Inflammatory macrophage (primary cell): ENCODE measurements around the gene PRR29.
"Not testable (repeated sequence)": the region's sequence is repeated elsewhere in the genome, so short reads cannot be mapped to it uniquely, and the experiment has no call there.

Experiments
- DNase-seq, 2 donors: peaks; one replicate each; pipeline ENCODE4 v3.0.0-alpha.2; 2020 to 2022

The PRR29 gene

GRCh38 chr17:63997341-63998048, 656 bp upstream of the PRR29 start:
- no peak for DNase-seq

DNA sequence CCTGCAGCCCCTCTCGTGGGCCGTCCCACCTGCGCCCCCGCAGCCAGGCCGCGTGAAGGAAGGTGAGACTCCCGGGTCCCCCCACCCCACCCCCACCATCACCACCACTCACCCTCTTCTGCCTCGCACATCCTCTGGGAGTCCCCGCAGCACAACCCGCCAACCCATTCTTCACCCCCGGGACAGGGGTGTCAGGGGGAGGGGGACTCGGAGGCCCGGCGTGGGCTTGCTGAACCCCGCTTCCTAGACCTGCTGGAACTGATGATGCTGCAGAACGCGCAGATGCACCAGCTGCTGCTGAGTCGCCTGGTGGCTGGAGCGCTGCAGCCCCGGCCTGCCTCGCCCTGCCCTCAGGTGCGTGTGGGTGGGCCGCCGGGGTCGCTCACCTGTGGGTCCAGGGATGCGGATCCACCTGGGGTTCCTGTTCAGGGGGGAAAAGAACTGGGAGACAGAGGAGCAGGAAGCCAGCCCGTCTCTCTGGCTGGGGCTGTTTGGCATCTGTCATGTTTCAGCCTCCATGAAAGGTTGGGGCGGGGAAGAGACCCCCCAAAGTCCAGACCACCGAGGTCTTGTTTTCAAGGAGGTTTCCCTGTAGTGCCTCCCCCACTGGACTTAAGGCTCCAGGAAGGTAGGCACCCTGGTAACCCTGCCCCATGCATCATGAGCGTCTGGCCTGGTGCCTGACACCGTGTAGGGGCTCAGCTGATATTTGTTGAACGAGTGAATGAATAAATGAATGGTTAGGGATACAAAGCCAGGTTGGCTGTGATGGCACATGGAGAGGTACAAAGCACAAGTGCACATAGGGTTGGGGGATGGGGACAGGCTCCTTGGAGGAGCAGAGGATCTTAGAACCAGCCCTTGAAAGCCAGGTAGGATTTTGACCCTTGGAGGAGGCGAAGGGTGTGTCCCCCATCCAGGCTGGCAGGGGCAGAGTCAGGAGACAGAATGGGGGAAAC, 849 bp downstream of the PRR29 start:
- DNase-seq: no peak

DNA sequence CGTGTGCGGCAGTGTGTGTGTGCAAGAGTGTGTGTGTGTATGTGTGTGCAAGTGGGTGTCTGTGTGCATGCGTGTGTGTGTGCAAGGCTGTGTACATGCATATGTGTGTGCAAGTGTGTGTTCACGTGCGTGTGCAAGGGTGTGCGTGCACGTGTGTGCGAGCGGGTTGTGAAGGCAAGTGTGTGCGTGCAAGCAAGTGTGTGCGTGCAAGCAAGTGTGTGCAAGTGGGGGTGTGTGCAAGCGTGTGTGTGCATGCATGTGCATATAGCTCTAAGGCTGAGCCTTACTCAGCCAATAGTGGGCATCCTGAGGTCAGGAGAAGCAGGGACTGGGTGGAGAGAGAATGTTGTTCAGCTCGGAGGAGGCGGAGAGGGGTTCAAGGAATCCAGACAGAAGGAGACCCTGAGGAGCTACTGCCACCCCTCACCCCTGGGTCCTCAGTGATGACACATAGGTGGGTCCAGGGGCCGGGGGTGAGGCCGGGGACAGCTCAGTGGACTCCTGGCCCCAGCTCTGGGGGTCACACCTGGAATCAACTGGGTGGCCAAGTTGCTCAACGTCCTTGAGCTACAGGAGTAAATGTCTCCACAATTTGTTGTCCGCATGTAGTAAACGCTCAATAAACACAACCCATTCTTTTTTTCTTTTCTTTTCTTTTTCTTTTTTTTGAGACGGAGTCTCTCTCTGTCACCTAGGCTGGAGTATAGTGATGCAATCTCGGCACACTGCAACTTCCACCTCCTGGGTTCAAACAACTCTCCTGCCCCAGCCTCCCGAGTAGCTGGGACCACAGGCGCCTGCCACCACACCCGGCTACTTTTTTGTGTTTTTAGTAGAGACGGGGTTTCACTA, 1.8 kb downstream of the PRR29 start:
- DNase-seq: no peak

GRCh38 chr17:64001091-64001579, 3.0 kb downstream of the PRR29 start:
- no peak for DNase-seq

DNA sequence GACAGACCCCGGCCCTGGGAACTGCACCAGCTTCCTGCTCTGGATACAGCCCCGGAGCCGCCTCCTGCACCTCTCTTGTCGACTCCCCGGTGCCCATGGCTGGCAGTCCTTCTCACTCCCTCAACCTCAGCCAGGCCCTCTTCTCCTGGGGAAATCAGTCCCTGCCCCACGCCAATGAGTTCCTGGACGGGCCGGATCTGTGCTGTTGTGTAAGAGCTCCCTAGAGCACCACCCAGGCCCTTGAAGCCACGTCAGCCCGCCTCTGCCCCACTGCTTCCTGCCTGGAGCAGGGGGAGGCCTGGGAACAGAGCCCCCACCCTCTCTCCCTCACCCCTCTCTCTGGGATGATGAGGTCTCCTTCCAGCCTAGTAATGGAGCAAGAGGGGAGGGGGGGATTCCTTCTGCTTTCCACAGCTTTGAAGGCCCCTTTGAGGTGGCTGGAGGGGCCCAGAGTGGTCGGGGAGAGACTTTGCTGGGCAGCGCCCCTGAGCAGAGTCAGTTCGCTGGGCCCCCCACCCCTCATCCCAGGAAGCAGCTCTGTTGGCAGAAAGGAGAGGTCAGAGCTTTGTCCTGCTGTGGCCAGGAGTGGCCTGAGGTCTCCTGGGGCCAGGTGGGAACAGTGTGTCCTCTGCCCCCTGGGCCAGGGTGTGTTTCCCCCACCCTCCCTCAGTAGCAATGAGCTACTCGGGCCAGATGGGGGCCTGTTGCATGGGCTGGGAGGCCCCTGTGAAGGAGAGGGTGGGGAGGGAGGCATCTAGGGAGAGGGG, 3.8 kb downstream of the PRR29 start:
- DNase-seq: peak; percentile 73 to 76

DNA sequence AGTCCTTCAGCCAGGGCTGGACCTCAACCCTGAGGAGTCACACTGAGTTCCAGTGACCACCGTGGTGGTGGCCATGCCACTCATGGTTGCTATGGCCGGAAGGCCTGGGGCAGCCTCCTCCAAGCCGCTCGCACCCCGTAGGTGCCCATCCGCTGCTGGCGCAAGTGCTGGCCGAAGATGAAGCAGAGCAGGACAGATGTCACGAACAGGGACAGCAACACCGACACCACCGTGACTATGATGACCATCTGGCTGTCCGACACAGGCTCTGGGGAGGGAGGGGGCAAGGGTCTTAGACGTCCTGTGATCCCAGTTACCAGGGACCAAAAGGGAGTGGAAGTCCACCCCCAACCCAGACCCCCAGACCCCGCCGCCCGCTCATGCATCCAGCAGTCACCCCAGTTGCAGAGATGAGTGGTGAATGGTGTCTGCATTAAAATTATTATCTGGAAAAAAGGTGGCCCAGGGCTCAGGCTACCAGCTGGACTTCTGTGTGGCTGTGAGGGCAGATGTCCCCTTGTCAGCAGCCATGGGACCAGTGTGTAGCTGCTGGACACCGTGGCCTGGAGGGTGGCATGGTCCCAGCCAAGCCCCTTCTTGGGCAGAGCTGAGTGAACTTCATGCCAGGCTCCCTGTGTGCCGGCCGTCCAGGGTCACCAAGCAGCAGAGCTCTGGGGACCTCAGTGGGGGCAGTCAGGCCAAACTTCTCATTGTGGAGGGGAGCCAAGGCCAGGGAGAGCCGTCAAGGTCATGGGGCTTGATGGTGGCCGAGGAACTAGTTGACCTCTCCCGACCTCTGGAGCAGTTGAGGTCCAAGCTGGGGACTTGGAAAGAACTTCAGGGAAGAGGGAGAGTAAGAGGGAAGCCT, 4.7 kb downstream of the PRR29 start:
- no peak for DNase-seq

DNA sequence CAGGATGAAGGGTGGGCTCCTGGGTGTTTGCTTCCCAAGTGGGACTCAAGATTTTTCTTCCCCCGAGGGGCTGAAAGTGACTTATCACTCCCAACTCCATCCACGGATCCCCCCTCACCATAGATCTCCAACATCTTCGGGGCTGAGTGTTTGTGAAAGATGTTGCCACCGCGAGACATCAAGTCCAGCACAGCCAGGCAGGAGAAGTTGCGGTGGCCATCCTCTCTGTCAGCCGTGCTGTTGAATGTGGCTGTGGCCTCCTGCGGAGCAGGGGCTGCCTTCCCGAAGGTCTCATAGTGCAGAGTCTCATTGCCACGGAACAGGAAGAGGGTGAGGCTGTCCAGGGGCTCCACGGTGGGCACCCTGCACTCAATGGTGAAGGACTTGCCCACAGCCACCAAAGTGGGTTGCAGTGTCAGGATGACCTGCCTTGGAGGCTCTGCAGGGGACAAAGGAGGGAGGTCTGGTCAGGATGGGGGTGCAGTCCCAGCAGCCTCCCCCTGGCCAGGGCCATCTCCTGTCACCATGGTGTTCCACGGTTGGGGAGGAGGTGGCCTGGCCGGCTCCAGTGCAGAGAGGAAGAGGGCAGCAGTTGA, 5.5 kb downstream of the PRR29 start:
- no peak for DNase-seq

DNA sequence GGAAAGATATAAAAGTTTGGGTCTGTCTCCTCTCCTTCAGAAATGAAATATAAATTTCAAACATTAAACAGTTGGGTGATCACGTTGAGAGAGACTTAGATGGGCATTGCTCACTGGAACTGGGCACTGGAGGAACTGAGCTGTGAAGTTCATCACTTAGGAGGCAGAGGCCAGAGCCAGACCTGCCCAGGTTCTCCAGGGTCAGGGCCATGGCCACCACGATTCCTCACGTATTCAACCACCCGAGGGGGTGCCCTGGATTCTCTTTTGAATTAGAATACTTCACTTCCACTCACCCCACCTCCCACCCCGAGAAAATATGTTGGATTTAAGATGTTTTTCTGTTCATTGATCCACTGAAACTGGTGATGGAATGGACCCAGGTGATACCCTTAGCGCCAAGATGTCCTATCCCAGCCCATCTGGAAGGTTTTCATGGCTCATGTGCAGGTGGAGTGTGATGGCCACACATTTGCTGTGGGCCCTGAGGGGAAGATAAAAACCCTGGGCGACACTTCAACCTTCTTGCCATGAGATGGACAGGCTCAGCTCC, 6.1 kb downstream of the PRR29 start:
- no peak for DNase-seq

DNA sequence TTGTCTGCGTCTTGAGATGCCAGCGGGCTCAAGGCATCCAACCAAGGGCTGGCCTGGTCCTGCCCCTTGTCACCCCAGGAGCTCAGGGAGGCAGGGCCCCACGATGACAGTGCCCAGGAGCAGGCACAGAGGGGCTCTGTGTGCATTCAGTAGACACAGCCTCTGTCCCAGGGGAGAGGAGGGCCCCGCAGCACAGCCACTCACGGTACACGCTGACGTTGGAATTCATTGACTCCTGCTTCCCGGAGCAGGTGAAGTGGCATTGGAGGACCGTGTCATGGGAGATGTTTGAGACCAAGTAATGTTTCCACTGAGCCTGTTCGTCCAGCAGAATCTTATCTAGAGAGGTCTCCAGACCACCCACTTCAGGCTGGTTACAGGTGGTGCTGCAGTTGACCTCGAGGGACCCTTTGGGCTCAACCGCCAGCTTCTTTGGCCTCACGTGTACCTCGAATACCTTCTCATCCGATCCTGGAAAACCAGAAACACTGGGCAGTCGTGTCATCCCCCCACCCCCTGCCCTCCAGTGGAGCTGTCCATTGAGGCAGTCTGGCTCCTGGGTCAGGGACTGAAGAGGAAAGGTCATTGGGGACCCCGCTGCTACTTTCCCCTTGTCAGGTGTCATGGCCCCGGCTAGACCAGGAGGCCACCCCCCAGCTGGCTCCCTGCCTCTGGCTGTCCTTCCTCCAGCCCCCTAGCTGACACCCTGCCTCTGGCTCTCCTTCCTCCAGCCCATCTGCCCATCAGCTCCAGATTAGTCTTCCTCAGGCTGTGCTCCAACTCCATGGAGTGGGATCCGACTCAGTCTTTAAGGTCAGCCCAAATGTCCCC, 7.0 kb downstream of the PRR29 start:
- DNase-seq: no peak

DNA sequence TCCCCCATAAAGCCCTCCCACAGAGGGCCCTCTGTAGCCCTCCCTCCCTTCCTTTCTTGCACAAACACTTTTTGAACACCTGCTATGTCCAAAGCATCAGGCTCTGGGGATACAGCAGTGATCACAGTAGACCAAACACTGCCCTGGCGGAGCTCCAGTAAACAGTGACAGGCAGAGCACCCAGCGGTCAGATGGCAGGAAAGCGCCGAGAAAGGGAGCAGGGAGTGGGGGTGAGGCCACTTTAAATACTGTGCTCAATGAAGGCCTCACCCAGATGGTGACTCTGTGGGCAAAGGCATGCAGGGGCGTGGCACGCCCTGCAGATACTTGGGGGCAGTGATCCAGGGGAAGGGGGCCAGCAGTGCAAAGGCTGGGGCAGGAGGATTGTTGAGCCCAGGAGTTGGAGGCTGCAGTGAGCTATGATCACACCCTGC, 7.6 kb downstream of the PRR29 start:
- no peak for DNase-seq

DNA sequence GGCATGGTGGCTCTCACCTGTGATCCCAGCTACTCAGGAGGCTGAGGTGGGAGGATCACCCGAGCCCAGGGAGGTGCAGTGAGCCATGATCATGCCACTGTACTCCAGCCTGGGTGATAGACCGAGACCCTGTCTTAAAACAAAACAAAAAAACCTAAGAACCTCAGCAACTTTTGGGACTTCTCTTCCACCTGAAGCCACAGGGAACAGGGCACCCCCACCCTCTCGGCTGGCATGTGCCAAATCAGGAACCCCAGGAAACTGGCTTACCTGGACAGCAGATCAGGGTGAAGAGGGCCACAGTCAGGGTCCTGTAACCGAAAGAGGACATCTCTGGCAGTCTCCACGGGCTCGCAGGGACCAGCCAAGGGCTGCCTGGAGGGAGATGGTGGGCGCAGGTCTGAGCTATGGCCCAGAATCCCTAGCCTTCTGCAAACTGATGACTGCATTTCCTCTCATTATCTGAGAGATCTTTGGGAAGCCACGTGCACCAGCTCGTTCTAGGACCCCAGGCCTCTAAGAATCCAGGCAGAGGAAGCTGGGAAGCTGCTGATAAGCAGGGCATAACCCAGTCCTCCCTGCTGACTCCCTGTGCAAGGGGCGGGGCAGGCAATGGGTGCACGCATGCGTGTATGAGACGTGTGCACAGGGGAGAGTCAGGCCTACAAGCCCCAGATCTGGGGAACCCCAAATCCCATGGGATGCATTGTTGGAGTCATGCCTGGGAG, 8.4 kb downstream of the PRR29 start:
- DNase-seq: no peak

DNA sequence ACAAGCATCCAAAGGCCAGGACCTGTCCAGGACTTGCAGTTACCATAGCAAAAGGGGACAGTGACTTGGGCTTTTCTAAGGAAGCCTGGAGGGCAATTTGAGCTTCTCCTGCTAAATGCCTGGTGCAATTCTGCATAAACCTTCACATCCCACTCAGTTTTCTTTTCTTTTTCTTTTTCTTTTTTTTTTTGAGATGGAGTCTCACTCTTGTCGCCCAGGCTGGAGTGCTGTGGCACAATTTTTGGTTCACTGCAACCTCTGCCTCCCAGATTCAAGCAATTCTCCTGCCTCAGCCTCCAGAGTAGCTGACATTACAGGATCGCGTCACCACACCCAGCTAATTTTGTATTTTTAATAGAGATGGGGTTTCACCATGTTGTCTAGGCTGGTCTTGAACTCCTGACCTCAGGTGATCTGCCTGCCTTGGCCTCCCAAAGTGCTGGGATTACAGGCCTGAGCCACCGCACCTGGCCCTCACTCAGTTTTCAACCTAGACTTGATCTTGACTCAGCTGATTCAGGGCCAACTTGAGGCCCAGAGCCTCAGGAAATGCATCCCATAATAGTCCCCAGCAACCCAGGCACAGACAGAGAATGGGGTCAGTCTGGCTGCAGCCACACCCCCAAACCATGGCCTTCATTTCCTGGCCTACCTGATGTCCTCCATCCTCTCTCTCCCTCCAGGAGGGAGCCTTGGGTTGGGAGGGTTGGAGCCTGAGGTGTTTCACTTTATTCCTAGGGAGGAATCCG, 9.1 kb downstream of the PRR29 start:
- not testable (repeated sequence) for DNase-seq

GRCh38 chr17:64007838-64008282, 9.7 kb downstream of the PRR29 start:
- DNase-seq: no peak

DNA sequence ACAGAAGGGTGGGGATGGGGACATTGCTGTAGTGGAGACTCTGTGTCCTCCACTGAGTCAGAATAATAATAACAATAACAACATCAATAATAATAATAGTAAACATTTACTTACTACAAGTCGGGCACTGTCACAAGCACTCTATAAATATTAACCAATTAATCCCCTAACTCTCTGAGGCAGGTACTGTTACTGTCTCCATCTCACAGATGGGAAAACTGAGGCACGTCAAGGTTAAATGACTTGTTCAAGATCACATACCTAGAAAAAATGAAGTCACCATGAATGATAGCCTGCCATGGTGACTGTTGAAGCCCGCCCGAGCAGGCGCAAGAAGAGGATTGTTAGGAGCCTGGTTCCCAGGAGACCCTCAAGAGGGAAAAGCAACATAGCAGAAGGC, 10.2 kb downstream of the PRR29 start:
- no peak for DNase-seq

DNA sequence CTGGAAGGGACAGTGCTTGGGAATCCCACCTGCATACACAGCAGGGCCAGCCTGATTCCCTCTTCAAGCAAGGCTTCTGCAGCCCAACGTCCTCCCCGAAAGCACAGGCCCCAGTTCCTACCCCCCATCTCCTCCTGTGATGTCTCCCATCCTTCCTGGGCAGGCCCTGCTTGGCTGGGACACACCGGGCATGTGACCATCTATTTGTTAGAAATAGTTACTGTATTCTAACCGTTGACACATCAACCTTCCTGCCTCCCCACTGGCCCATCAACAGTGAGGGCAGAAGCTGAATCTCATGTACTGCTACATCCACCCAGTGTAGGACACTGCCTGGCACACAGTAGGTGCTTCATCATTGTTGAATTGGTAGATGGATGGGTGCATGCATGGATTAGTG, 10.7 kb downstream of the PRR29 start:
- peak in 1 of 2 donors; percentile 17 for DNase-seq

- peak; percentile 79 to 80 for DNase-seq
Observed at GRCh38 chr17:64009571-64010402, 11.6 kb downstream of the PRR29 start.

DNA sequence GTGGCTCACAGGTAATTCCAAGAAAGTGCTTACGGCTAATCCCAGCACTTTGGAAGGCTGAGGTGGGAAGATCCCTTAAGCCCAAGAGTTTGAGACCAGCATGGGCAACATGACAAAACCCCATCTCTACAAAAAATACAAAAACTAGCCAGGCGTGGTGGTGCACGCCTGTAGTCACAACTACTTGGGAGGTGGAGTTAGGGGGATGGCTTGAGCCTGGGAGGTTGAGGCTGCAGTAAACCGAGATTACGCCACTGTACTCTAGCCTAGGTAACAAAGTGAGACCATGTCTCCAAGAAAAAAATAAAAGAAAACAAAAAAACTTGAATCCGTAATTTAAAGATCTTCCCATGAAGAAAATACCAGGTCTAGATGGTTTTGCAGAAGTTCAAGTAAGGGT, 17.3 kb downstream of the PRR29 start:
- DNase-seq: no peak
